K562 (cell line): ENCODE data around the gene RPS6KA4. TPM values are rescaled to one million over a fixed set of nuclear protein-coding genes. Genes with fewer than 3 reads are reported as not detected.

Source experiments
- AFF1 ChIP-seq, 2 experiments: fragments of 450-650 bp; IDR thresholded peaks; 2 replicates each; pipeline ENCODE4 v1.6.1; 2018; ENCODE audit warnings: mild to moderate bottlenecking in 2 of 2, low read depth in 1 of 2; ENCODE audit not compliant: partially characterized antibody in 2 of 2
- ARID3B ChIP-seq: fragments of 250-450 bp; sonication (Bioruptor Pico); IDR thresholded peaks from 2 replicates; pipeline ENCODE4 v1.4.0; 2020; ENCODE audit warnings: borderline replicate concordance
- CEBPB ChIP-seq: fragments of 450-650 bp; IDR thresholded peaks from 2 replicates; pipeline ENCODE4 v1.6.1; 2016; ENCODE audit warnings: missing genetic modification characterization, missing compliant biosample characterization
- DIDO1 ChIP-seq: fragments of 450-650 bp; IDR thresholded peaks from 2 replicates; pipeline ENCODE4 v1.6.1; 2016; ENCODE audit warnings: low read depth, missing biosample characterization, missing genetic modification characterization
- FOXP4 ChIP-seq: sonication (generic); formaldehyde crosslinking; IDR thresholded peaks from 2 replicates; pipeline ENCODE4 v1.8.0; 2022; ENCODE audit warnings: mild to moderate bottlenecking, missing genetic modification reagents, borderline replicate concordance
- MLX ChIP-seq, 2 experiments: fragments of 450-650 bp in 1 of 2; sonication (generic) in 1 of 2; formaldehyde crosslinking; conservative IDR thresholded peaks; 2 replicates each; pipeline versions ENCODE4 v1.4.0 to v1.8.1; 2020 to 2022; ENCODE audit warnings: mild to moderate bottlenecking in 1 of 2, missing genetic modification reagents in 1 of 2
- PPARD ChIP-seq: fragments of 250-450 bp; sonication (Bioruptor Pico); IDR thresholded peaks from 2 replicates; pipeline ENCODE4 v1.8.0; 2022; ENCODE audit warnings: inconsistent platforms, mild to moderate bottlenecking, moderate library complexity
- SP2 ChIP-seq: IDR thresholded peaks from 2 replicates; pipeline ENCODE4 v1.6.1; 2011; ENCODE audit warnings: mild to moderate bottlenecking, low read depth, low read length, moderate library complexity; ENCODE audit not compliant: poor library complexity, severe bottlenecking; ENCODE audit errors: extremely low read depth
- TFAP4 ChIP-seq: sonication (generic); formaldehyde crosslinking; IDR thresholded peaks from 2 replicates; pipeline ENCODE4 v1.8.0; 2022; ENCODE audit warnings: missing genetic modification reagents, mild to moderate bottlenecking, moderate library complexity, borderline replicate concordance
- ZNF140 ChIP-seq: fragments of 250-450 bp; sonication (Bioruptor Pico); IDR thresholded peaks from 2 replicates; pipeline ENCODE4 v1.8.0; 2021; ENCODE audit warnings: moderate library complexity, mild to moderate bottlenecking, inconsistent platforms
- ZNF592 ChIP-seq: fragments of 450-650 bp; IDR thresholded peaks from 2 replicates; pipeline ENCODE4 v1.6.1; 2017; ENCODE audit warnings: antibody characterized with exemption, mild to moderate bottlenecking
- polyA plus RNA-seq, 8 experiments: library from polyadenylated mRNA; depleted of rRNA in 4 of 8; stranded (reverse) in 5 of 8; unstranded in 3 of 8; fragments of >200 nt; fragmentation: Nextera tagmentation in 2 of 8; fragmentation: Illumina TruSeq in 1 of 8; extraction: Ambion mirVana in 2 of 8; extraction: Trizol in 1 of 8; gene quantifications; 2 replicates each; pipeline versions ENCODE4 v1.2.1 to v1.2.3, GENCODE V29; 2011 to 2014; ENCODE audit warnings: inconsistent platforms in 1 of 8, missing spikeins in 1 of 8
- total RNA-seq, 7 experiments: library from RNA; depleted of rRNA in 6 of 7; stranded (reverse); fragments of >200 nt in 6 of 7; fragmentation: Illumina TruSeq in 2 of 7; extraction: Trizol in 2 of 7; gene quantifications; 2 replicates each; pipeline versions ENCODE4 v1.2.1 to v1.2.3, GENCODE V29; 2011 to 2021; ENCODE audit warnings: low replicate concordance in 1 of 7

The RPS6KA4 gene
- total and polyA plus RNA-seq, 9 of the 15 experiments (the other 6 are each of a cell fraction or from before 2014, with no cell fraction given), result 0.15 to 23.8 (median 9.8) TPM

- TF ChIP-seq AFF1 (IDR thresholded peaks at IDR 0.05; ENCODE audit: low read depth in 1 of 2, partially characterized antibody in 2 of 2) (no peak), SP2 (no peak), MLX (CRISPR knock-in tag; conservative IDR thresholded peaks at IDR 0.05) (no peak), FOXP4 (no peak), TFAP4 (CRISPR knock-in tag) (peak; percentile 77), ZNF140 (CRISPR knock-in tag) (no peak), DIDO1 (peak; percentile 49; the same call in 1 of the 2 replicates), ZNF592 (peak; percentile 95), CEBPB (tag) (no peak), PPARD (no peak), ARID3B (no peak)
Observed at GRCh38 chr11:64331569-64332371, 27.2 kb upstream of the RPS6KA4 start (continued).
